Hematopoietic multipotent progenitor cell (in vitro differentiated cells): Measurements from ENCODE around the gene KIF22. TPM values are rescaled to one million over a fixed set of nuclear protein-coding genes. Genes with fewer than 3 reads are reported as not detected.
A peak's percentile ranks its signal among the peaks of the same experiment; 100 is the strongest.
"Not testable (repeated sequence)": the region's sequence is repeated elsewhere in the genome, so short reads cannot be mapped to it uniquely, and the experiment has no call there.

Experiments
- DNase-seq, 3 donors: peaks; one replicate each; pipeline ENCODE4 v3.0.0-alpha.2; 2011 to 2015; ENCODE audit warnings: low read depth in 2 of 3, low spot score in 2 of 3
- total RNA-seq: library from RNA; depleted of rRNA; stranded (reverse); fragments of >200 nt; gene quantifications from one replicate; pipeline ENCODE4 v1.2.3, GENCODE V29; 2012

The KIF22 gene
- 73.8 TPM for total RNA-seq

DNA sequence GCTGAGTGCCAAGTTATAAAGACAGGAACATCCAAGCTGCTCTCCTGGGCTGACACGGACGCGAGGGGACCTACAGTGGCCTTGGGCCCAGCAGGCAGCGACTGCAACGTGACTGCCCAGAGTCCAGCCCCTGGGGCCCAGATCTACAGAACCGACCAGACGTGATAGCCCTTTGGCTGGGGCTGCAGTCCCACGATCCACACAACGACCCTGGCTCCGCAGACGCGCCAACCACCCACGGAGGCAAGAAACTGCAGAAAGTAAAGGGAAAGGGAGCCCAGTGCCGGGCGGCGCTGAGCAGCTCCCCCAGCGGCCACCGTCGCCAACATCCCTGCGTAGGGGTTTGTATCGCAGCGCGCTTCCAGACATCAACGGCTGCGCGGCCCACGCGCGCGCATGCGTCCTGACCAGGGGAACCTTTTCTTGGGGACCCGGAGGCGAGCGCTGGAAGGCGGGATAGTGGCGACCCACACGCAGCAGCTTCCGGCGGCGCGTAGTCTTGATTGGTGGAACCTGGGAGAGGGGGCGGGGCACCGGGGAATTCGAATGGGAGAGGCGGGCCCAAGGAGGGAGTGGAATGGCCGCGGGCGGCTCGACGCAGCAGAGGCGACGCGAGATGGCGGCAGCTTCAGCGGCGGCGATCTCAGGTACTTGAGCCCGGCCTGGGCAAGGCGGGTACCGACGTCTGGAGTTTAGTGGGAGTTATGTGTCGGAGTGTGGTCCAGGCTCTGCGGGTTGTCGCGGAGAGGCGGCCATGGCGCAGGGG is at the start of gene KIF22:
Gene KIF22 (plus strand): TSS at position 569 of the 766 bp plus-strand sequence. CDS start 9 bp downstream, at position 578.
- DNase-seq: peak; percentile 99 to 100 (median 100)

DNA sequence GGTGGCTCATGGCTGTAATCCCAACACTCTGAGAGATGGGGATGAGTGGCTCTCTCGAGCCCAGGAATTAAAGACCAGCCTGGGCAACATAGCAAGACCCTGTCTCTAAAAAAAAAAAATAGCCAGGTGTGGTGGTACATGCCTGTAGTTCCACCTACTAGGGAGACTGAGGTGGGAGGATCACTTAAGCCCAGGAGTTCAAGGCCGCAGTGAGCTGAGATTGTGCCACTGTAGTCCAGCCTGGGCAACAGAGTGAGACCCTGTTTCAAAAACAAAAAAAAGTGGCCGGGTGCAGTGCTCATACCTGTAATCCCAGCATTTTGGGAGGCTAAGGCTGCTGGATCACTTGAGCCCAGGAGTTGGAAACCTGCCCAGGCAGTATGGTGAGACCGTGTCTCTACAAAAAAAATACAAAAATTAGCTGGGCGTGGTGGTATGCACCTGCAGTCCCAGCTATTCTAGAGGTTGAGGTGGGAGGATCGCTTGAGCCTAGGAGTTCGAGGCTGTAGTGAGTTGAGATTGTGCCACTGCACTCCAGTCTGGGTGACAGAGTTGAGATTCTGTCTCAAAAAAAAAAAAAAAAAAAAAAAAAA is 47.8 kb upstream of the KIF22 start:
- DNase-seq: no peak

DNA sequence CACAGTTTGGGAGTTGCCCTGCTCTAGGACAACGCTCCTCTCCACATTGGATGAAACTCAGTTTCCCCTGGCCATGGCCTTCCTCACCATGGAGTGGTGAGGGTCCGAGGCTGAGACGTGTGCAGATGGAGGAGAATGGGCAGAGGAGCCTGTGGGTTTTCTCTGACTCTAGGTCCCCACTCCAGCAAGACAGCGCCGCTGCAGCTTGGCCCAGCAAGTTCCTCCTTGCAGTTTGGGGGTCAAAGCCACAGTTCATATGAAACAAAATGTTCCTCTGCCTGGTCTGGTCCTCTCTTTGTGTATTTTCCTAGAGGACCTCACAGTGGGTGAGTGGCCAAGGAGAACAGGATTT is 47.1 kb upstream of the KIF22 start:
- no peak for DNase-seq

DNA sequence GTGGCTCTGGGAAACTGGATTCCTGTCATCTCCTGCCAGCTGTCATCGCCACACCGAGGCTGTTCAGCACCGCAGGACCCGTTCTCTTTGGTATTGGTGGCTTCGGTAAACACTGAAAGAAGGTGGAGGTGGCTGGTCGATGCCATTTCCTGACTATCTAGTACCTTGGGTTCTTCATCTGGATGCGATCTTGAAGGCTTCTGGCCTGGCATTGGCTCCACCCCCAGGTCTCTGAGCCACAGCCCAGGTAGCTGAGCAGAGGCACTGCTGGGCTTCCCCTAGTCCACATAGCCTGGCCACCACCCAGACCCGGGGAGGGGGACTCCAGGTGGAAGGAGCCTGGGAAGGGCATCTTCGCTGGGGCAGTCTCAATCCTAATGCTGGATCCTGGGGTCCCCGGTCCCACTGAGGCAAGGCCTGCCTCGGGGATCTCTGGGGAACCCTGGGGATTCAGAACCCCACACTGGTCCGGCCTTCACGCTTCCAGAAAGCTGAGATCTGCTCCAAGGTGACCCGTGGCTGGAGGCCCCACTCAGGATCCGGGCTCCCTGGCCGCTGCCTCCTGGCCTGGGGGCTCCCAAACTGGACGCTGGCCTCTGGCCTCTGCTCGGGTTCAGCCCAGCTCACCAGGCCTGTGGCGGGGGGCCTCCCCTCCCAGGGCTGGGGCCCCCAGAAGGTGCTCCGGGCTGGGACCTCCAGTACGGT is 46.6 kb upstream of the KIF22 start:
- no peak for DNase-seq

DNA sequence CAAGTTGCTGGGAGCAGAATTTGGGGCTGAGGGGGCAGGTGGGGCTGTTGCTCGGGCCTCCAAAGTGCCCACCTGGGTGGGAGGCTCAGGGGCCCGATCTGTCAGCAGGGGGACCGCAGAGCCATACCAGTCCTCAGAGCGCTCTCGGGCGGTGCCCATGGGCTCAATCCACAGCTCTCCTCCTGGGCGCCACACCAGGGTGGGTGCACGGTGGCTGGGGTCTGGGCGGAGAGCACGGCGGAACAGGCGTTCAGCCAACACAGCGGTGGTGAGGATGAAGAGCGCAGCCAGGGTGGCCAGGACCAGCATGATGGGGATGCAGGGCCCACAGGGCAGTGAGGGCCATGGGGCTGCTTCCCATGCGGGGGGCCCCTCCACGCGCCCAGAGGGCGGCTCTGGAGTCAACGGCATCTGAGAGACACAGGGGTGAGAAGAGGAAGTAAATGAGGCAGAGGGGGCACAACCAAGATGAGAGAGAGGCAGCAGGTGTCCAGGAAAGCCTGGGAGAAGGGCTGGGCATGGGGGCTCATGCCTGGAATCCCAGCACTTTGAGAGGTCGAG is 45.9 kb upstream of the KIF22 start:
- peak in 1 of 3 donors; percentile 47 for DNase-seq

DNA sequence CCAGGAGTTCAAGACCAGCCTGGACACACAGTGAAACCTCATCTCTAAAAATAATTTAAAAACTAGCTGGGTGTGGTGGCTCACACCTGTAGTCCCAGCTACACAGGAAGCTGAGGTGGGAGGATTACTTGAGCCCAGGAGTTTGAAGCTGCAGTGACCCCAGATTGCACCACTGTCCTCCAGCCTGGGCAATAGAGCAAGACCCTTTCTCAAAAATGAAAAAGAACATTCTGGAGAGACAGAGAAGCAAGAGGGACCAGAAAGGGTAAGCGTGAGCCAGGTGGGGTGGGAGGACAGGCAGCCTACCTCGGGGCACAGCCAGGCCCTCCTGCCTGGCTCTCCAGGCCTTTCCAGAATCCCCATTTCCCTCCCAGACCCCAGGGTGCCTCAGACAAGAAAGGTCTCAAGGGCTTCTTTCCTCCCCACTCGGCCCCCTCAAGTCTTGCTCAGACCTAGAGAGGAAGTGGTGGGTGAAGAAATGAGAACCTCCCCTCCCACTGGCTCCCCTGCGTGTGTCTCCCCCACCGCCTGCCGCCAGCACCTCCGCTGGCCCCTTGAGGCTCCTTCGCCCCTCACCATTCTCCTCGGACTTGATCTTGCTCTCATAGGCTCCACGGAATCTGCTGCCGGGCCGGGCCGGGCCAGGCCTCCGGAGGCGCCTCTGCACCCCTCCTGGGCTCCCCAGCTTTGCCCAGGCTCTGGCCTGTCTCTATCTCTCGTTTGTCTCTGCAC is 45.3 kb upstream of the KIF22 start:
- DNase-seq: peak in 2 of 3 donors; percentile 69 to 85

DNA sequence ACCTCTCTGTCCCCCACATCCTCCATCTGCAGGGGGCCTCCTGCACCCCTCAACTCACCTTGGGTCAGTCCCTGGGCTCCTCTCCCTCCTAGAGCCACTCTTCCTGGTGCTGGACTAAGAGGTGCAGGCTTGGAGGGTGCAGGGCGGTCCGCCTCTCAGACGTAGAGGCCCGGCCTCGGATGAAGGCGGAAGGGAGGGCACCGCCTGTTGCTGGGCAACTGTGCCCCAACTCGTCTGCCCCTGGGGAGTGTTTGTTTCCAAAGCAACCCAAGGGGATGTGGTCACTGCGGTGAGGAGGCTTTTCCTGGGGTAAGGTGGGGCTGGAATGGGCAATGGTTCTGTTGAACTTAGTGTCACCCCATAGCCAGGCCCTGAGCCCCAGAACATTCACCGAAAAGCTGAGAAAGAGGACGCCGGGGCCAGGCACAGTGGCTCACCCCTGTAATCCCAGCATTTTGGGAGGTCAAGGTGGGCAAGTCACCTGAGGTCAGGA is 44.7 kb upstream of the KIF22 start, which contains the start of gene C16orf54:
Gene C16orf54 (minus strand): TSS at position 138 of the 493 bp plus-strand sequence. CDS start 1,039 bp downstream, outside the sequence.
- peak; percentile 88 to 99 (median 98) for DNase-seq

DNA sequence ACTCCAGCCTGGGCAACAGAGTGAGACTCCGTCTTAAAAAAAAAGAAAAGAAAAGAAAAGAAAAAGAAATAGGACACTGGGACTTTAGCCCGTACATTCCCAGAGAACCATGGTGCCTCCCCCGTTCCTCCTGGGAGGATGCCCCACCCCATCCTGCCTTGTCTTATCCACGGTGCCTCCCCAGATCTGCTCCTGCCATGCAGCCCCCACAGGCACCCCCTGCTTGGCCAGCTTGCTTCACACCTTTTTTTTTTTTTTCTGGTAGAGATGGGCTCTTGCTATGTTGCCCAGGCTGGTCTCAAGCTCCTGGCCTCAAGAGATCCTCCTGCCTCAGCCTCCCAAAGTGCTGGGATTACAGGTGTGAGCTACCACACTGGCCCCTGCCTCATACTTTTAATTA is 44.0 kb upstream of the KIF22 start:
- not testable (repeated sequence) for DNase-seq

DNA sequence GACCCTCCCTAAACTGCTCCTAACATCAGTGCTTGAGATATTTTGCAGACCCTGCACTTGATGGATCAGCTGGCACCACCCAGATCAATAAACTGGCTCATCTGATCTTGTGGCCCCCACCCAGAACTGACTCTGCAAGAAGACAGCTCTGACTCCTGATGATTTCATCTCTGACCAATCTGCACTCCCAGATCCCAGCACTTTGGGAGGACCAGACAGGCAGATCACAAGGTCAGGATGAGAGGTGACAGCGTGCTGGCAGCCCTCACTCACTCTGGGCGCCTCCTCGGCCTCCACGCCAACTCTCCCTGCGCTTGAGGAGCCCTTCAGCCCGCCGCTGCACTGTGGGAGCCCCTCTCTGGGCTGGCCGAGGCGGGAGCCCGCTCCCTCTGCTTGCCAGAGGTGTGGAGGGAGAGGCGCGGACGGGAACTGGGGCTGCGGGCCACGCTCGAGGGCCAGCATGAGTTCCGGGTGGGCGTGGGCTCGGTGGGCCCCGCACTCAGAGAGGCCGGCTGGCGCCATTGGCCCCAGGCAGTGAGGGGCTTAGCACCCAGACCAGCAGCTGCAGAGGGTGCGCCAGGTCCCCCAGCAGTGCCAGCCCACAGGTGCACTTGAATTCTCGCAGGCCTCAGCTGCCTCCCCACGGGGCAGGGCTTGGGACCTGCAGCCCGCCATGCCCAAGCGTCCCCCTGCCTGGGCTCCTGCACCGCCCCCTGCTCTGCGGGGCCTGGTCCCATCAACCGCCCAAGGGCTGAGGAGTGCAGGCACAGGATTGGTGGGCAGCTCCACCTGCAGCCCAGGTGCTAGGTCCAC is 42.4 kb upstream of the KIF22 start:
- DNase-seq: no peak

DNA sequence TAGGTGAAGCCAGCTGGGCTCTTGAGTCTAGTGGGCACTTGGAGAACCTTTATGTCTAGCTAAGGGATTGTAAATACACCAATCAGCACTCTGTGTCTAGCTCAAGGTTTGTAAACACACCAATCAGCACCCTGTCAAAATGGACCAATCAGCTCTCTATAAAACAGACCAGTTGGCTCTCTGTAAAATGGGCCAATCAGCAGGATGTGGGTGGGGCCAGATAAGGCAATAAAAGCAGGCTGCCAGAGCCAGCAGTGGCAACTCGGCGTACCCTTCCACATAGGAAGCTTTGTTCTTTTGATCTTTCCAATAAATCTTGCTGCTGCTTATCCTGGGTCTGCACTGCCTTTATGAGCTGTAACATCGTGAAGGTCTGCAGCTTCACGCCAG is 41.8 kb upstream of the KIF22 start:
- DNase-seq: not testable (repeated sequence)

DNA sequence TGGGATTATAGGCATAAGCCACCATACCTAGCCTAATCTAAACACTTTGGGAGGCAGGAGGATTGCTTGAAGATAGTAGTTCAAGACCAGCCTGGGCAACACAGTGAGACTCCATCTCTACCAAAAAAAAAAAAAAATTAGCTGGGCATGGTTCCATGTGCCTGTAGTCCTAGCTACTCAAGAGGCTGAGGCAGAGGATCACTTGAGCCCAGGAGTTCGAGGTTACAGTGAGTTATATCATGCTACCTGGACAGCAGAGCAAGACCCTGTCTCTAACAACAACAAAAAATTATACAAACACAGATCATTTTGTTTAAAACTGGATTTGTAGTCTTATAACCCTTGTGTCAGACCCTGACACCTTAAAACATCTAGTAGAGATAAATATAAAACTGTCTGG is 37.0 kb upstream of the KIF22 start:
- no peak for DNase-seq

DNA sequence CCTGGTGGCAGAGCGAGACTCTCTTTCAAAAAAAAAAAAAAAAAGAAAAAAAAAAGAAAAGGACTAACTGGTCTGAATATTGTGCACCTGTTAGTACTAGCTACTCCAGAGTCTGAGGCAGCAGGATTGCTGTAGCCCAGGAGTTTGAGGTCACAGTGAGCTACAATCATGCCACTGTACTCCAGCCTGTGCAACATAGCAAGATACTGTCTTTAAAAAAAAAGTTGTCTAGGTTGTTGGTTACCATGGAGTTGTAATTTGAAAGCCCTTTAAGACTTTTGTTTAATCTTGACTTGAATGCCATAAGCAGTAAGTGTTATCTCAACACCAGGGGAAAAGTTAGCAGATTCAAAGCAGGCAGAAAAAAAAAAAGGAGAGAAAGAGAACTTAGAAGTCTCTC is 33.9 kb upstream of the KIF22 start:
- peak in 1 of 3 donors; percentile 40 for DNase-seq

DNA sequence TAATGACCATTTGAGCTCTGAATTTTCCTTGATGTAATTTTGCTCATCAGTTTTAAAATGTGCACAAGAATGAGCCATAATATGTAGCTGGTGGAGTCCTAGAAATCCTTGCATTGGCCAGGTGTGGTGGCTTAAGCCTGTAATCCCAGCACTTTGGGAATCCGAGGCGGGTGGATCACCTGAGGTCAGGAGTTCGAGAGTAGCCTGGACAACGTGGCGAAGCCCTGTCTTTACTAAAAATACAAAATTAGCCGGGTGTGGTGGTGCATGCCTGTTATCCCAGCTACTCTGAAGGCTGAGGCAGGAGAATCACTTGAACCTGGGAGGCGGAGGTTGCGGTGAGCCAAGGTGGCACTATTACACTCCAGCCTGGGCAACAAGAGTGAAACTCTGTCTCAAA is 33.5 kb upstream of the KIF22 start:
- not testable (repeated sequence) for DNase-seq

DNA sequence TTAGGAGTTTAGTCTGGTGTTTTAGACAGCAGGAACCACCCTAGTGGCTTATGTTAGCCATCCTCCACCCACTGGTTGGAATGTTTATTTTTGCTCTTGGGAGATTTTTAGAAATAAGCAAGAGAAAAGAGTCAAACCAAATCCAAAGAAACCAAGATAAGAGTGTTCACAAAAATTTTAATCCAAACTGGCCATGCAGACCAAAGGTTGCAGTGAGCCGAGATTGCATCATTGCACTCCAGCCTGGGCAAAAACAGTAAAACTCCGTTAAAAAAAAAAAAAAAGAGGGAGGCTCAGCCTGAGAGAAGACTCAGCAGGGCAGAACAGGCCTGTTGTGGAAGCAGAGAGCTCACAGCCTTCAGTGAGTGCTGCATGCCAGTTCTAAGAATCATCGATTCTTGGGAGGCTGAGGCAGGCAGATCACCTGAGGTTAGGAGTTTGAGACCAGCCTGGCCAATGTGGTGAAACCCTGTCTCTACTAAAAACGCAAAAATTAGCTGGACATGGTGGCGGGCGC is 32.5 kb upstream of the KIF22 start:
- DNase-seq: no peak

DNA sequence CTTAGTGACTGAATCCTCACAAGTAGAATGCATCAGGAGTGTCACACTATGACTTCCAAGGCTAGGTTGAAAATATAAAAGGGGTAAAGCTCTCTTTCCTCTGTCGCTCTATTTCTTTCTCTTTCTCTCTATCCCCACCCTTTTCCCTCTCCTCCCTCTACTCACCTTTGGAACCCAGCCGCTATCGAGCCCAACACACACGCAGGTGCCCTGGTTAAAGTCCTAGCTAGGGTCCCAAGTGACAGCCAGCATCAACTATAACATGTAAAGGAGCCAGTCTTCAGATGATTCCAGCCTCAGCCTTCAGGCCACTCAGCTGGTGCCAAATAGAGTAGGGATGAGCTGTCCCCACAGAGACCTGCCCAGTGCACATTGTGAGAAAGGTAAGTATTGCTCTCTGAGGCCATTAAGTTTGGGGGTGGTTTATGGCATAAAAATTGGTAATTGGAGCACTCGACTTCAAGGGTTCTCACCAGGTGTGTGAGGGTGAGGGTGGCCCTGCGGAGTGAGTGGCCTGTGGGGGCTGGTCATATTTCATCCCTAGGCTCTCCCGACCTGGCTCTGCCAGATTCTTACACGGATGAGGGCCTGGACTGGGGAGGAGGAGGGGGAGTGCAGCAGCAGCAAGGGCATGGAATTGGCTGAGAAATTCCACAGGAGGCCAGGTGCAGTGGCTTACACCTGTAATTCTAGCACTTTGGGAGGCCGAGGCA is 29.8 kb upstream of the KIF22 start:
- DNase-seq: no peak

DNA sequence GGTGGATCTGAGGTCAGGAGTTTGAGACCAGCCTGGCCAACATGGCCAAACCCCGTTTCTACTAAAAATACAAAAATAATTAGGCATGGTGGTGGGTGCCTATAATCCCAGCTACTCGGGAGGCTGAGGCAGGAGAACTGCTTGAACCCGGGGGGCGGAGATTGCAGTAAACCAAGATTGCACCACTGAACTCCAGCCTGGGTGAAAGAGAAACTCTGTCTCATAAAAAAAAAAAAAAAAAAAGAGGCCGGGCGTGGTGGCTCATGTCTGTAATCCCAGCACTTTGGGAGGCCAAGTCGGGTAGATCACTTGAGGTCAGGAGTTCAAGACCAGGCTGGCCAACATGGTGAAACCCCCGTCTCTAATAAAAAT is 29.3 kb upstream of the KIF22 start:
- not testable (repeated sequence) for DNase-seq

DNA sequence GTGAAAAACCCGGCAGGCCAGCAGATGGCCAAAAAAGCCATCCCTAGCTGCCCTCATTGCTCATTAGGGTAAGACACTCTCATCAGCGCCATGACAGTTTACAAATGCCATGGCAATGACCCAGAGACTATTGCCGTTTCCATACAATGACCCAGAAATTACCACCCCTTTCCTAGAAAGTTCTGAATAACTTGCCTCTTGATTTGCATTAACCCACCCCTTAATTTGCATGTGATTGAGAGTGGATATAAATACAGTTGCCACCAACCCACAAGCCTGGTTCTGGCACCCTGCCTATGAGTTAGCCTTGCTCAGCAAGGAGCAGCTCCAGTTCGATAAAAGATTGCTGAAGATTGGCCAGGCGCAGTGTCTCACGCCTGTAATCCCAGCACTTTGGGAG is 28.7 kb upstream of the KIF22 start:
- no peak for DNase-seq

DNA sequence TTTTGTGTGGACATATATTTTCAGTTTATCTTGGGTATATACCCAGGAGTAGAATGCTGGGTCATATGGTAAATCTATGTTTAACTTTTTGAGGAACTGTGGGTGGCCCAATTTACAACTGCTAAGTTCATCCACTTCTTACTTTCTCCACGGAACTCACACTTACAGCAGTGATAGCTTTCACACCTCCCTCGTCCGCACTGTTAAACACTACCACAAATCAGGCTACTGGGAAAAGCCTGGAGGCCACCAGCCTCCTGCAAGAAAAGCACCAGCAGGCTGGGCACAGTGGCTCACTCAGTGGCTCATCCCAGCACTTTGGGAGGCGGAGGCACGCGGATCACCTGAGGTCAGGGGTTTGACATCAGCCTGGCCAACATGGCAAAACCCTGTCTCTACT is 27.2 kb upstream of the KIF22 start:
- DNase-seq: no peak
